ENCODE measurements around the gene RAB33B. TPM values are rescaled to one million over a fixed set of nuclear protein-coding genes. Genes with fewer than 3 reads are reported as not detected.

RAB33B gene
- total RNA-seq, 2 donors from 2014 or later, result 8.5 to 9.6 TPM

- no peak for ATAC-seq (replicated peaks)
- no peaks in the 10 kb centered on the region for H3K27me3 Mint-ChIP-seq
- H3K4me3 Mint-ChIP-seq, result no peak overlapping the region
- peaks cover 10% of the 10 kb centered on the region for H3K4me1 Mint-ChIP-seq
- H3K36me3 Mint-ChIP-seq (ENCODE audit: low read depth), result peaks cover 81% of the 10 kb centered on the region
- H3K9me3 Mint-ChIP-seq, result no peaks in the 10 kb centered on the region
- H3K27ac Mint-ChIP-seq, result no peak overlapping the region
These were observed 55.9 kb downstream of the RAB33B start for GRCh38 chr4:139509727-139510410.

GRCh38 chr4:139511320-139511719 is 57.4 kb downstream of the RAB33B start:
- ATAC-seq (replicated peaks), result peak; percentile 94
- Mint-ChIP-seq H3K4me3 (peak overlapping the region; percentile 24), H3K36me3 (ENCODE audit: low read depth) (peaks cover 84% of the 10 kb centered on the region), H3K27me3 (no peaks in the 10 kb centered on the region), H3K27ac (peak overlapping the region; percentile 70), H3K4me1 (peaks cover 10% of the 10 kb centered on the region), H3K9me3 (no peaks in the 10 kb centered on the region)

GRCh38 chr4:139514382-139515059 is 60.6 kb downstream of the RAB33B start:
- no peak for ATAC-seq (replicated peaks)
- no peaks in the 10 kb centered on the region for H3K9me3 Mint-ChIP-seq

GRCh38 chr4:139515531-139515958 is 61.6 kb downstream of the RAB33B start:
- H3K27ac Mint-ChIP-seq, result peak overlapping the region; percentile 38

More at GRCh38 chr4:139514382-139515059, 60.6 kb downstream of the RAB33B start:
- peaks cover 9% of the 10 kb centered on the region for H3K4me1 Mint-ChIP-seq
- H3K27ac Mint-ChIP-seq, result no peak overlapping the region
- no peak overlapping the region for H3K4me3 Mint-ChIP-seq
- peaks cover 93% of the 10 kb centered on the region for H3K36me3 Mint-ChIP-seq (ENCODE audit: low read depth)
- no peaks in the 10 kb centered on the region for H3K27me3 Mint-ChIP-seq

GRCh38 chr4:139521754-139522401 is 68.0 kb downstream of the RAB33B start:
- no peaks in the 10 kb centered on the region for H3K9me3 Mint-ChIP-seq
- H3K4me1 Mint-ChIP-seq, result peaks cover 7% of the 10 kb centered on the region
- H3K36me3 Mint-ChIP-seq (ENCODE audit: low read depth), result peaks cover 99% of the 10 kb centered on the region
- H3K27ac Mint-ChIP-seq, result peak overlapping the region; percentile 26
- H3K4me3 Mint-ChIP-seq, result no peak overlapping the region
- H3K27me3 Mint-ChIP-seq, result no peaks in the 10 kb centered on the region
- no peak for ATAC-seq (replicated peaks)

More at GRCh38 chr4:139515531-139515958, 61.6 kb downstream of the RAB33B start:
- no peak overlapping the region for H3K4me3 Mint-ChIP-seq
- H3K27me3 Mint-ChIP-seq, result no peaks in the 10 kb centered on the region
- peaks cover 9% of the 10 kb centered on the region for H3K4me1 Mint-ChIP-seq
- no peaks in the 10 kb centered on the region for H3K9me3 Mint-ChIP-seq
- peaks cover 93% of the 10 kb centered on the region for H3K36me3 Mint-ChIP-seq (ENCODE audit: low read depth)
- ATAC-seq (replicated peaks), result no peak

- ATAC-seq (replicated peaks), result no peak
- Mint-ChIP-seq H3K9me3 (no peaks in the 10 kb centered on the region), H3K27ac (no peak overlapping the region), H3K27me3 (no peaks in the 10 kb centered on the region), H3K4me1 (peaks cover 6% of the 10 kb centered on the region), H3K4me3 (no peak overlapping the region), H3K36me3 (ENCODE audit: low read depth) (peaks cover 99% of the 10 kb centered on the region)
These were observed 68.5 kb downstream of the RAB33B start for GRCh38 chr4:139522457-139522856.

GRCh38 chr4:139523076-139523475 is 69.2 kb downstream of the RAB33B start:
- H3K36me3 Mint-ChIP-seq (ENCODE audit: low read depth), result peaks cover 99% of the 10 kb centered on the region
- no peaks in the 10 kb centered on the region for H3K9me3 Mint-ChIP-seq
- no peak for ATAC-seq (replicated peaks)
- H3K4me1 Mint-ChIP-seq, result peaks cover 6% of the 10 kb centered on the region
- no peaks in the 10 kb centered on the region for H3K27me3 Mint-ChIP-seq
- no peak overlapping the region for H3K4me3 Mint-ChIP-seq
- no peak overlapping the region for H3K27ac Mint-ChIP-seq

- Mint-ChIP-seq H3K9me3 (no peaks in the 10 kb centered on the region), H3K36me3 (ENCODE audit: low read depth) (peaks cover 99% of the 10 kb centered on the region), H3K27me3 (no peaks in the 10 kb centered on the region), H3K27ac (no peak overlapping the region), H3K4me3 (no peak overlapping the region), H3K4me1 (peaks cover 13% of the 10 kb centered on the region)
- no peak for ATAC-seq (replicated peaks)
These were observed 70.2 kb downstream of the RAB33B start for GRCh38 chr4:139524062-139524631.

GRCh38 chr4:139525414-139525813 is 71.5 kb downstream of the RAB33B start:
- H3K36me3 Mint-ChIP-seq (ENCODE audit: low read depth), result peaks cover 96% of the 10 kb centered on the region
- no peak overlapping the region for H3K27ac Mint-ChIP-seq
- H3K4me3 Mint-ChIP-seq, result no peak overlapping the region
- H3K4me1 Mint-ChIP-seq, result peaks cover 13% of the 10 kb centered on the region
- H3K9me3 Mint-ChIP-seq, result no peaks in the 10 kb centered on the region
- no peak for ATAC-seq (replicated peaks)
- H3K27me3 Mint-ChIP-seq, result no peaks in the 10 kb centered on the region

Other genes with a start within 250 kb of the RAB33B start
- under 1 TPM in 1 of 2 donors, not detected in 1; 0.98 TPM for gene MGARP, start 173.9 kb upstream of the RAB33B start, total RNA-seq
- 100 to 1,000 TPM in 1 of 2 donors, 10 to 100 TPM in 1; 54.2 to 106 TPM for gene NAA15, start 152.6 kb upstream of the RAB33B start, total RNA-seq
- 10 to 100 TPM; 34.9 to 43.6 TPM for gene NDUFC1, start 151.6 kb upstream of the RAB33B start, total RNA-seq
- gene SETD7, start 102.1 kb downstream of the RAB33B start, total RNA-seq, result 10 to 100 TPM; 18.0 to 22.7 TPM
- 10 to 100 TPM; 29.2 to 32.0 TPM for gene MGST2, start 211.7 kb downstream of the RAB33B start, total RNA-seq

Data from activated T-helper 17 cell treated with anti-CD3 and anti-CD28 coated beads, Interleukin-2, amount 50 U/mL, for 72 hours (primary cell).